Measurements from ENCODE around the gene RBM8A.

Gene RBM8A

DNA sequence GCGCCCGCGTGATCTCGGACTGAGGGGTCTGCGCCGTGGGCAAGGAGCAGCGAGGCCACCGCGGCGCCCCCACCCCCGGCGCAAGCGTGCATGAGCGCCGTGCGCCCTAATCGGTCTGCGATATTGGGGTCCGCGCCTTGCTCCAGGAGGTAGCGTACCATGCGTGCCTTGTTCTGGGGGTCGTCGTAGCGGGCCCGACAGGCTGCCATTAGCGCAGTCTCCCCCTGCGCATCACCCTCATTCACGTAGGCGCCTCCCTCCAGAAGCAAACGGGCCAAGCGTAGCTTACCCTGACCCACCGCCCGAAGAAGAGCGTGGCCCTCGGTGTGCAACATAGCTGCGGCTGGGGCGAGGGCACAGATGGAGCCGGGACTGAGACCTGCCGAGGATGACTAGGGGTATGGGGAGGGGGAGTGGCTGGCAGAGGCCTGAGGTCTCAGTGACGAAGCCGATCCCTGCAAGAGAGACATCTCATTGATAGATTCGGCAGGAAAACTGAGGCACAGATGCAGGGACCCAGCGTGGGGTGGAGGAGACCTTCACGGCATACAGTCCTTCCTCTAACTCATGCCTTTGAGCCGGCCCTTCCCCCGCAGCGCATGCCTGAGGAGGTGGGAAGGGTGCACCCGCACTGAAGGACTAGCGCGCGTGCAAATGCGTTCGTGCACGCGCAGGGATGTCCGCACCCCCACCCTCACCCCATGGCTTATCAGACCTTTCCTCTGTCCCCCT, 34.3 kb upstream of the RBM8A start:
- Mint-ChIP-seq H3K4me1 (peaks cover 71% of the 10 kb centered on the region), H3K36me3 (ENCODE audit: insufficient read depth) (peaks cover 12% of the 10 kb centered on the region), H3K27ac (ENCODE audit: low read depth) (peak overlapping the region; percentile 85), H3K9me3 (no peaks in the 10 kb centered on the region), H3K27me3 (no peaks in the 10 kb centered on the region), H3K4me3 (peak overlapping the region; percentile 89)
- DNase-seq (ENCODE audit: low spot score in 2 of 2) (no peak), ATAC-seq (replicated peaks; ENCODE audit: extremely low read depth, poor library complexity, severe bottlenecking) (no peak)

DNA sequence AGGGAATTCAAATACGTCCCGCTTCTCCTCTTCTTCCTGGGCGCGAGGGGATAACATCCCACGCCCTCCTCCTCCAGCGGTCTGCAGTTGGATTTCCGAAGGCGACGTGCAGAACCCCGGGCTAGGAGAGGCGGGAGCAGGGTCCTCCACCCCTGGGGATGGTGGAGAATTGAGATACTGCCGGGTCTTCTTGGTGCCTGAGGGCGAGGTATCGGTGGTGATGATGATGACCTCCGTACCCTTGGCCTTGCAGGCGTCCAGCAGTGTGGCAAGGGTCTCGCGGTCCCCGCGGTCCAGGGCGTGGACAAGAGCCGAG, 33.8 kb upstream of the RBM8A start:
- no peaks in the 10 kb centered on the region for H3K27me3 Mint-ChIP-seq

GRCh38 chr1:145960468-145961108, 33.3 kb upstream of the RBM8A start:
- H3K9me3 Mint-ChIP-seq, result no peaks in the 10 kb centered on the region

More for the DNA sequence above, 33.8 kb upstream of the RBM8A start:
- ATAC-seq (replicated peaks; ENCODE audit: extremely low read depth, poor library complexity, severe bottlenecking) (no peak), DNase-seq (ENCODE audit: low spot score in 2 of 2) (no peak)
- H3K27ac Mint-ChIP-seq (ENCODE audit: low read depth), result peak overlapping the region; percentile 85
- H3K4me3 Mint-ChIP-seq, result peak overlapping the region; percentile 89
- peaks cover 75% of the 10 kb centered on the region for H3K4me1 Mint-ChIP-seq
- peaks cover 11% of the 10 kb centered on the region for H3K36me3 Mint-ChIP-seq (ENCODE audit: insufficient read depth)
- no peaks in the 10 kb centered on the region for H3K9me3 Mint-ChIP-seq

DNA sequence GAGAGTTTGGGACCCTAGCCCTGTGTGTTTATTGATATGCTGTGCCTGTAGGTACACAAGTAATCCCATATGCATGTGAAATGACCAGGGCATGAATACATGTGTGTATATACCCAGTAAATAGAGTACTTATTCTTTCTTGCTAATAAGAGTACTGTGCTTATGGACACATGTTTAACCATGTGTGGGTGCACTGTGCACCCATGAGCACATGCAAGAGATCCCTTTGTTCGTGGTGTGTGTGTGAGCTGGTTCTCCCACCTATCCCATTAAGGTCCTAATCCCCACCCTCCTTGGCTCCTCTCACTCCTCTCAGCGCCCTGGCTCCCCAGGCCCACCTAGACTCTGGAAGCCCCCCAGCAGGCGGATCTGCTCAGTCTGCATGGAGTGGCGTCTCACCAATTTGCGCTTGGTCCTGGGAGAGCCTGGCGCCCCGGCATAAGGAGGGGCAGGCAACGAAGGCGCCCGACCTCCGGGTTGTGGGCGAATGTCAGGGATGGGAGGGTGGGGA, 32.7 kb upstream of the RBM8A start:
- Mint-ChIP-seq H3K4me1 (peaks cover 81% of the 10 kb centered on the region), H3K27ac (ENCODE audit: low read depth) (no peak overlapping the region), H3K36me3 (ENCODE audit: insufficient read depth) (peaks cover 10% of the 10 kb centered on the region), H3K27me3 (no peaks in the 10 kb centered on the region), H3K9me3 (no peaks in the 10 kb centered on the region), H3K4me3 (peak overlapping the region; percentile 89)
- no peak for DNase-seq (ENCODE audit: low spot score in 2 of 2)
- no peak for ATAC-seq (replicated peaks; ENCODE audit: extremely low read depth, poor library complexity, severe bottlenecking)

More at GRCh38 chr1:145960468-145961108, 33.3 kb upstream of the RBM8A start:
- Mint-ChIP-seq H3K36me3 (ENCODE audit: insufficient read depth) (peaks cover 10% of the 10 kb centered on the region), H3K4me3 (peak overlapping the region; percentile 89), H3K27ac (ENCODE audit: low read depth) (peak overlapping the region; percentile 85), H3K4me1 (peaks cover 80% of the 10 kb centered on the region), H3K27me3 (no peaks in the 10 kb centered on the region)
- ATAC-seq (replicated peaks; ENCODE audit: extremely low read depth, poor library complexity, severe bottlenecking) (no peak), DNase-seq (ENCODE audit: low spot score in 2 of 2) (no peak)

GRCh38 chr1:145959333-145959732, 32.0 kb upstream of the RBM8A start:
- DNase-seq (ENCODE audit: low spot score in 2 of 2) (no peak), ATAC-seq (replicated peaks; ENCODE audit: extremely low read depth, poor library complexity, severe bottlenecking) (no peak)
- Mint-ChIP-seq H3K9me3 (no peaks in the 10 kb centered on the region), H3K36me3 (ENCODE audit: insufficient read depth) (peaks cover 11% of the 10 kb centered on the region), H3K27ac (ENCODE audit: low read depth) (no peak overlapping the region), H3K4me1 (peaks cover 83% of the 10 kb centered on the region), H3K4me3 (peak overlapping the region; percentile 89), H3K27me3 (no peaks in the 10 kb centered on the region)

DNA sequence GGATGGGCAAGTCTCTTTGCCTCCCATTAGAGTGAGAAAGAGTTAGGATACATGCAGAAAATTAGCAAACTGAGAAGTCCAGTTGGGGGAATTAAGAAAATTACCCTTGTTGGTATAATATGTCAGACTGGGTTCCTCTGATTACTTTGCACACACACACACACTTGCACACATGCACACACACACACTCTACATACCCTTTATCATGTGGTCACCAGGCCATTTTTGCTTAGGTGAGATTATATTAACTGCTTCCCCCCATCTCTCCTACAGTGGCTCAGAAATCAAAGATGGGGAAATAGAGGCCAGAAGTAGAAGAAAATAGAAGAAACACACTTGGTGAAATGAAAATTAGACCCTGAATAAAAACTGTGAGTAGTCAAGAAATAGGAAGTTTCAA, 31.4 kb upstream of the RBM8A start:
- Mint-ChIP-seq H3K4me3 (no peak overlapping the region), H3K27me3 (no peaks in the 10 kb centered on the region), H3K4me1 (peaks cover 83% of the 10 kb centered on the region), H3K9me3 (no peaks in the 10 kb centered on the region), H3K36me3 (ENCODE audit: insufficient read depth) (peaks cover 12% of the 10 kb centered on the region), H3K27ac (ENCODE audit: low read depth) (peak overlapping the region; percentile 89)
- no peak for ATAC-seq (replicated peaks; ENCODE audit: extremely low read depth, poor library complexity, severe bottlenecking)
- DNase-seq (ENCODE audit: low spot score in 2 of 2), result no peak

- ATAC-seq (replicated peaks; ENCODE audit: extremely low read depth, poor library complexity, severe bottlenecking), result peak; percentile 90
- H3K36me3 Mint-ChIP-seq (ENCODE audit: insufficient read depth), result peaks cover 11% of the 10 kb centered on the region
- no peaks in the 10 kb centered on the region for H3K27me3 Mint-ChIP-seq
These were observed 30.4 kb upstream of the RBM8A start, which contains the start of gene LIX1L for GRCh38 chr1:145957443-145958319. TSS of gene LIX1L (minus strand) at chr1:145958017. CDS start at chr1:145957927, 90 bp downstream.

GRCh38 chr1:145956781-145957442, 29.6 kb upstream of the RBM8A start:
- Mint-ChIP-seq H3K36me3 (ENCODE audit: insufficient read depth) (peaks cover 12% of the 10 kb centered on the region), H3K4me1 (peaks cover 77% of the 10 kb centered on the region), H3K27ac (ENCODE audit: low read depth) (peak overlapping the region; percentile 89), H3K27me3 (no peaks in the 10 kb centered on the region), H3K4me3 (peak overlapping the region; percentile 91), H3K9me3 (no peaks in the 10 kb centered on the region)
- DNase-seq (ENCODE audit: low spot score in 2 of 2) (no peak), ATAC-seq (replicated peaks; ENCODE audit: extremely low read depth, poor library complexity, severe bottlenecking) (no peak)

More at GRCh38 chr1:145957443-145958319, 30.4 kb upstream of the RBM8A start, which contains the start of gene LIX1L:
- Mint-ChIP-seq H3K9me3 (no peaks in the 10 kb centered on the region), H3K4me3 (peak within 1 kb of the TSS; percentile 91), H3K27ac (ENCODE audit: low read depth) (peak within 1 kb of the TSS; percentile 89), H3K4me1 (peaks cover 78% of the 10 kb centered on the region)
- DNase-seq (ENCODE audit: low spot score in 2 of 2), result peak; percentile 87 to 93

DNA sequence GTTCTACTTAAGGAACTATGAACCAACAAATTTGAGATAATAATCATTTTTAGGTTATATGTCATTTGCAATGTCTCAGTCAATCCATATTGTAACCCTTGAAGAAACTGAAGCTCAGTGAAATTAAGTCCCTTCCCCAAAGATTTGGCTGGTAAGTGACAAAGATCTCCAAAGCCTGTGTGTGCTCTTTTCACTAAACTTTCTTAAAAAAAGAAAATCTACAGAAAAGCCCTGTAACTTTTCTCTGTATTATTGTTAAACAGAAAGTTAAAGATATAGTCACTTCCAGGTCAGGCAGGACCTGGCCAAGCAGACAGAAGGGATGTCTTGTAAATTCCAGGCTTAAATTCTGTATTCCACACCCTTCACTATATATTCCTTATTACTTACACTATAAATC, 29.1 kb upstream of the RBM8A start:
- ATAC-seq (replicated peaks; ENCODE audit: extremely low read depth, poor library complexity, severe bottlenecking), result no peak
- H3K4me3 Mint-ChIP-seq, result peak overlapping the region; percentile 91

DNA sequence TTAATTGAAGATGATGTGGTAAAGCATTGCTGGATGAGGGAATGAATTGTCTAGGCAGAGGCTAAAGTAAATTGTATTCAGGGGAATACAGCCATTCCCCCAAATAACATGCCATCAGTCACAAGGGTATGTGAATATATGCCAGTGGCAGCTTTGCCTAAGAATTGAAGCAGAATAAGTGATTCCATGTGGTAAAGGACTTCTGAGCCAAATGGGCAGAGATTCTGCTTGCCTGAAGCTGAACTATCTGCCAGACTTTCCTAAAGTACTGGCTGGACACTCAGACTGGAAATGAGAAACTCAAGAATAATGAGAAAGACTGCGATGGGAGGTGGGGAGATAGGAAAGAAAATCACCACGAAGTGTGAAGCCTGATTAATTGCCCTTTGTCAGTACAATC, 28.2 kb upstream of the RBM8A start:
- H3K4me3 Mint-ChIP-seq, result peak overlapping the region; percentile 91
- ATAC-seq (replicated peaks; ENCODE audit: extremely low read depth, poor library complexity, severe bottlenecking), result no peak
- peaks cover 80% of the 10 kb centered on the region for H3K4me1 Mint-ChIP-seq
- H3K36me3 Mint-ChIP-seq (ENCODE audit: insufficient read depth), result peaks cover 15% of the 10 kb centered on the region
- no peak for DNase-seq (ENCODE audit: low spot score in 2 of 2)
- H3K9me3 Mint-ChIP-seq, result no peaks in the 10 kb centered on the region
- H3K27ac Mint-ChIP-seq (ENCODE audit: low read depth), result no peak overlapping the region
- H3K27me3 Mint-ChIP-seq, result no peaks in the 10 kb centered on the region

More for the DNA sequence above, 29.1 kb upstream of the RBM8A start:
- no peaks in the 10 kb centered on the region for H3K9me3 Mint-ChIP-seq
- peak overlapping the region; percentile 89 for H3K27ac Mint-ChIP-seq (ENCODE audit: low read depth)
- H3K27me3 Mint-ChIP-seq, result no peaks in the 10 kb centered on the region
- H3K4me1 Mint-ChIP-seq, result peaks cover 77% of the 10 kb centered on the region
- DNase-seq (ENCODE audit: low spot score in 2 of 2), result no peak
- peaks cover 15% of the 10 kb centered on the region for H3K36me3 Mint-ChIP-seq (ENCODE audit: insufficient read depth)

GRCh38 chr1:145953861-145954260, 26.6 kb upstream of the RBM8A start:
- no peak for ATAC-seq (replicated peaks; ENCODE audit: extremely low read depth, poor library complexity, severe bottlenecking)
- Mint-ChIP-seq H3K36me3 (ENCODE audit: insufficient read depth) (peaks cover 19% of the 10 kb centered on the region), H3K9me3 (no peaks in the 10 kb centered on the region), H3K27ac (ENCODE audit: low read depth) (no peak overlapping the region), H3K27me3 (no peaks in the 10 kb centered on the region), H3K4me1 (peaks cover 82% of the 10 kb centered on the region), H3K4me3 (peak overlapping the region; percentile 40)
- no peak for DNase-seq (ENCODE audit: low spot score in 2 of 2)

DNA sequence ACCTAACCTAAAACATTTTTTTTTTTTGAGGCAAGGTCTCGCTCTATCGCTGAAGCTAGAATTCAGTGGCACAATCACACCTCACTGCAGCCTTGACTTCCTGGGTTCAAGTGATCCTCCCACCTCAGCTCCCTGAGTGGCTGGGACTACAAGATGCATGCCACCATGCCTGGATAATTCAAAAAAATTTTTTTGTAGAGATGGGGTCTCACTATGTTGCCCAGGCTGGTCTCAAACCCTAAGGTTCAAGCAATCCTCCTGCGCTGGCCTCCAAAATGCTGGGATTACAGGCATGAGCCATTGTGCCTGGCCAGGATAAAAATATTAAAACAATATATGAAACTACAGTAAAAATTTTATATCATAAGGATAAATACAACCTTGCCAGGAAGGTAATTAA, 25.6 kb upstream of the RBM8A start:
- H3K4me1 Mint-ChIP-seq, result peaks cover 73% of the 10 kb centered on the region
- H3K9me3 Mint-ChIP-seq, result no peaks in the 10 kb centered on the region
- H3K36me3 Mint-ChIP-seq (ENCODE audit: insufficient read depth), result peaks cover 19% of the 10 kb centered on the region
- DNase-seq (ENCODE audit: low spot score in 2 of 2) (no peak), ATAC-seq (replicated peaks; ENCODE audit: extremely low read depth, poor library complexity, severe bottlenecking) (no peak)
- H3K27ac Mint-ChIP-seq (ENCODE audit: low read depth), result peak overlapping the region; percentile 16
- H3K4me3 Mint-ChIP-seq, result no peak overlapping the region
- no peaks in the 10 kb centered on the region for H3K27me3 Mint-ChIP-seq

All from central memory CD8-positive, alpha-beta T cell (primary cell).